ENCODE data around the gene ZNF697.
A peak's percentile ranks its signal among the peaks of the same experiment; 100 is the strongest.
"Not testable (repeated sequence)": the region's sequence is repeated elsewhere in the genome, so short reads cannot be mapped to it uniquely, and the experiment has no call there.

Gene ZNF697

DNA sequence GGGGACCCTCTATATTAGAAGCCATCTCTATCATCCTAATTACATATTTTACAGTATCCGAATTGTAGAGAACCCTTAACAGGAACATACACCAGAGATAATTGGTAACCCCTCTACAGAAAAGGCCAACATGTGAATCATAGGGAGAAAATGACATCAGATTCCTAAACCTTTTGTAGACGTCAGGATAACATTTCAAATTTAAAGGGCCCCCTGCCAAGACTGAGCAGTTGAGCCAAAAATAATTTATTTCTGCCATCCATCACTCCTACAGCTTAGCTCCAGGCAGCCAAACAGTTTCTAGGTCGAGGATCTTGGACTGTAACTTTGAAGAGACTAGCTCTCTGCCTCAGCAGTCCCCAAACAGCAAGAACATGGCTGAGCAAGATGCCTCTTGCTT, 21.2 kb downstream of the ZNF697 start:
- DNase-seq, result no peak

DNA sequence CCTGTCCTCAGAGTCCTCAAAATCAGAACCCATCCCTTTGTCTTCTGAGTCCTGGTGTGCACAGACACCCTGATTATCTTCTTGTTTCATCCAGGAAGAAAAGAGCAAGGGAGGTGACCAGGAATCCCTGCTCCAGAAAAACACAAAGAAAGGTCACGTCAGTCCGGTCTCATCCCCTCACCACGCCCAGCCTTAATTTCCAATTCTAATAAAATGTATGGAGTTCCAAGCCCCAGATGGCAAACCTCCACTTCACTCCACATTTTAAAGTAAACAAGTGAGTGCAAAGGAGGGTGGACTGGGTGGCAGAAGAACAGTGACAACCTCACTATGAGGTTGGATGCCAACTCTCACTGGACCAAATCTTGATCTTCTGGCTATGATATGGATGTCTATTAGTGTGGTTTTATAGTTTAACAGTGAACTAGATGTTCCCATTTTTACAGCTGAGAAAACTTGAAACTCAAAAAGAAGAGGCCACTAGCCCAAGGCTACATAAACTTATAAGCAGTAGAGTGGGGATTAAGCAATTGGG, 22.0 kb downstream of the ZNF697 start:
- no peak for DNase-seq

DNA sequence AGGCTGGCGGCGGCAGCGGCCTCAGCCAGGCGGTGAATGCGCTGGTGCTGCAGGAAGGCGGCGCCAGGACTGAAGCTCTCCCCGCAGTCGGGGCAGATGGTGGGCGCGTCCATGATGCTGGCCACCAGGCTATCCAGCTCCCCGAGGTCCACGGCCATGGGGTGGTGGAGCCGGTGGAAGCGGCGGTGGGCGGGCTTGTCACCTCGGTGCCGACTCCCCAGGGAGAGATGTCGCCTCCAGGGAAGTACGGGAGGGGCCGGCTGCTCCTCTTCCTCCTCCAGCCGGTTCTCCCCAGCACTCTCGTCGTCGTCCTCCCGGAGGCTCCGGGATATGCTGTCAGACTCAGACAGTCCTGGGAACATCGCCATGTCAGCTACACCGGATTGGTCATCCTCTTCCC, 24.4 kb downstream of the ZNF697 start:
- DNase-seq, result no peak

DNA sequence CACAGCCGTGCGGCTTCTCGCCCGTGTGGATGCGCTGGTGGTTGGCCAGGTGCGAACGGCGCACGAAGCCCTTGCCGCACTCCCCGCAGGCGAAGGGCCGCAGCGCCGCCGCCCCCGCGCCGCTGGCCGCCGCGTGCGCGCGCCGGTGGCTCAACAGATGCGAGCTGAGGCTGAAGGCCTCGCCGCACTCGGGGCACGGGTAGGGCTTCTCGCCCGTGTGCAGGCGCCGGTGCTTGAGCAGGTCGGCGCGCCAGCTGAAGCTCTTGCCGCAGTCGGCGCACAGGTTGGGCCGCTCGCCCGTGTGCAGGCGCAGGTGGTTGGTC, 24.9 kb downstream of the ZNF697 start:
- no peak for DNase-seq

DNA sequence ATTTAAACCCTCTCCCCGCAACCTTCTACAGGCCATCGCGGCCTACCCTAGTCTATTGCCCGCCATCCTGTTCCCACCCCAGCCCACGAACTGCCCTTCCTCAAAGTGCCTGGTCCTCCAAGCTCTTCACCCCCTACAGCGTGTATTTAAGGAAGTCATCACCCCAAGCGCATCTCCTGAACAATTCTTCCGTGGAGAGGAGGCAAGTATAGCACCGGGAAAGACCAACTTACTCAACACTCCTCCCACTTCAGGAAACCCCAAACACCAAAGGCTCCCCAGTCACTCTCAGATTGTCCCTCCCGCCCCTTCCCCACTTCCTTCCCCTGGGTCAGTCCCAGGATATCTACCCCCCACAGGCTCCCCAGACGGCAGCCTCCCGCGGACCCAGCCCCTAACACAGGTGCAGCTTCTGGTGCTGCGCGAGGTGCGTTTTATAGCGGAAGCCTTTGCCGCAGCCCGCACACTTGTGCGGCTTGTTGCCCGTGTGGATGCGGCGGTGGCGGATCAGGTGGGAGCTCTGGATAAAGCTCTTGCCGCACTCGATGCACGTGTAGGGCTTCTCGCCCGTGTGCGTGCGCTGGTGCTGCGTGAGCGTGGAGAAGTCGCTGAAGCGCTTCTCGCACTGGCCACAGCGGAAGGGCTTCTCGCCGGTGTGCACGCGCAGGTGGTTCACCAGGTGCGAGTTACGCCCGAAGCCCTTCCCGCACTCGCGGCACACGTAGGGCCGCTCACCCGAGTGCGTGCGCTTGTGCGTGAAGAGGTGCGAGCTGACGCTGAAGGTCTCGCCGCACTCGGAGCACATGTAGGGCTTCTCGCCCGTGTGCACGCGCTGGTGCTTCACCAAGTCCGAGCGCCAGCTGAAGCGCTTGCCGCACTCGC, 25.5 kb downstream of the ZNF697 start:
- no peak for DNase-seq

DNA sequence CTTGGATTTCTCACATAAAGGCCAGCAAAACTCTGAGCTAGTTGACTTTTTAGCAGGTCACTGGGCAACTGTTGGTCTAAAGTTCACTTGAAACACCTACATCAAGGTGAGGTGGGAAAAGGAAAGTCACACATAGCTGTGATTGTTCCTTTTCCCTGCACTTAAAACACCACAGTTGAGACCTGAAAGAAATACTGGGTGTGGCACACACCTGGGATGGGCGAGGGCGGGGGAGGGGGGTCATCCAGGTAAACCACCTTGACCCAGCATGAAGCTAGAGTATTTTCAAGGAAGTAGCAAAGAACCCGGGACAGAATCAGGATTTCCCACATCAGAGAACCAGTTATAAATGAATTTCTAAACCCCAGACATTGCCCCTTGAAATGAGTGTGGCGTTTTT, 26.4 kb downstream of the ZNF697 start:
- DNase-seq, result no peak

DNA sequence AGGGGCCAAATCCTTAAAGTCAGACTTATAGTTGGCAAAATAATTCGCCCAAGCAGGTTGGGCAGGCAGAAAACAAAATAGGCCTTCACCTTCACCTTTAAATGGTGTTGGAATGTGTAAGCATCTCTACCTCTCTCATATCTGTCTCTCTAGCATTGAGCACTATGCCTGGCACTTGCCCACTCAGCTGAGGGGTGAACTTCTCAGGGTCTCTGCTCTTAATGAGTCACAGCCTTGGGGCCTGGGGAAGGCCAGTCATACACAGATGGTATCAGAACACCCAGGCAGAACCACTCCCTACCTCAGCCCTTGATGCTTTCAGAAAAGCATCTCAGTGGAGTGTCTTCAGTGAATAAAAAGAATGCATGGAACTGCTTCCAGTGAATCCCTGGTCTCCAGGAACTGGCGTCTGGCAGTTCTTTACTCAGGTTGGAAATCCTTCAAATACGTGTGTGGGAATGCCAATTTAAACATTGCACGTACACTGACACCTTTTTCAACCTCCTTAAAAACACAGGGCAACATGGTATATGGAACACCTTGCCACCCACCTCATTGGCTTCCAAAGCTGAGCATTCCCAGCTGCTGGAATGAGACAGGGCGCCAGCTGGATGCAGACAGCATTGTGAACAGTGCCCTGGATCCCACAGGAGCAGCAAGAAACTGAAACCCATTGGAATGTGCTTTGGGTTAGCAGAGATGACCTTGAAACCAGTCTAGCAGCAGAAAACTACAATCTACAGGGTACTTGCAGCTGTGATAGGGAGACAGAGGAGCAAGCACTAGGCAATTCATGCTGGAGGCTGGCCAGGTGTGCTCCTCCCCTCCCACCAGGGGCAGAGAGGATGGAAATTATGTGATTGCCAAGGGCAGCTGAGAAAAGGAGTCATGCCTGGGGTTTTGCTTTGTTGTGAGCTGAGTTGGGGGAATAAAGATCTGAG, 30.0 kb downstream of the ZNF697 start:
- no peak for DNase-seq

DNA sequence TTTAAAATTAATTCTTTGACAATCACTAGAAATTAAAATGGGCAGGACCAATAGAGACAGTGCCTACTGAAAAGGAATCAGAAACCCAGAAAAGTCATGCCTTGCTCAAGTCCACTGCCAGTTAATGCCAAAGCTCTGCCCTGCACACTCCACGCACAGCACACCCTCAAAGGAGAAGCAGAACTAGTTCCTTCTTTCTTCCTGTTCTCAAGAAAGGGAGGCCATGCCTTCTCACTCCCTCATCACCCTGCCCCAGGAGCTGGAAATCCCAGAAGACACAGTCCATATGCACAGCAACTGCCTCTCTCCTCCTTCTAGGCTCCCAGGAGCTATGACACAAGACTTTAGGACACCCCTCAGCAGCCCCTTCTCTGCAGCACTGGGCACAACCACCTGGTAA, 31.3 kb downstream of the ZNF697 start:
- not testable (repeated sequence) for DNase-seq

DNA sequence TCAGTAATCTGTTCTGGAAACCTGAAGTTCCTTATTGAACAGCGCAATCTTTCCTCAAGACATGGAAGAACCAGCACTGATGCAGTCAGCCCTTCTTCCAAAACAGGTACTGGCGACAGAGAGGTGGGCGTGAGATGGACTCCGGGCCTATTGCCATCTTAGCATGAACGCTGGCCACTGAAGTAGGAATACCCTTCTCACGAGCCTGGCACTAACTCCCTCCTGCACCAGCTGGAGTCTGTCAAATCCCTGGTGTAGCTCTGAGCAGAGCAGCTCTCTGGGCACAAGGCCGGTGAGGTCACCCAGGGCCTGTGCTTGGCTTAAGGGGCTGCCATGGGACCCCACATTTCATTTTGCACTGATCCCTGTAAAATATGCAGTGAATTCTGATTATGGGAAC, 33.0 kb downstream of the ZNF697 start:
- not testable (repeated sequence) for DNase-seq

DNA sequence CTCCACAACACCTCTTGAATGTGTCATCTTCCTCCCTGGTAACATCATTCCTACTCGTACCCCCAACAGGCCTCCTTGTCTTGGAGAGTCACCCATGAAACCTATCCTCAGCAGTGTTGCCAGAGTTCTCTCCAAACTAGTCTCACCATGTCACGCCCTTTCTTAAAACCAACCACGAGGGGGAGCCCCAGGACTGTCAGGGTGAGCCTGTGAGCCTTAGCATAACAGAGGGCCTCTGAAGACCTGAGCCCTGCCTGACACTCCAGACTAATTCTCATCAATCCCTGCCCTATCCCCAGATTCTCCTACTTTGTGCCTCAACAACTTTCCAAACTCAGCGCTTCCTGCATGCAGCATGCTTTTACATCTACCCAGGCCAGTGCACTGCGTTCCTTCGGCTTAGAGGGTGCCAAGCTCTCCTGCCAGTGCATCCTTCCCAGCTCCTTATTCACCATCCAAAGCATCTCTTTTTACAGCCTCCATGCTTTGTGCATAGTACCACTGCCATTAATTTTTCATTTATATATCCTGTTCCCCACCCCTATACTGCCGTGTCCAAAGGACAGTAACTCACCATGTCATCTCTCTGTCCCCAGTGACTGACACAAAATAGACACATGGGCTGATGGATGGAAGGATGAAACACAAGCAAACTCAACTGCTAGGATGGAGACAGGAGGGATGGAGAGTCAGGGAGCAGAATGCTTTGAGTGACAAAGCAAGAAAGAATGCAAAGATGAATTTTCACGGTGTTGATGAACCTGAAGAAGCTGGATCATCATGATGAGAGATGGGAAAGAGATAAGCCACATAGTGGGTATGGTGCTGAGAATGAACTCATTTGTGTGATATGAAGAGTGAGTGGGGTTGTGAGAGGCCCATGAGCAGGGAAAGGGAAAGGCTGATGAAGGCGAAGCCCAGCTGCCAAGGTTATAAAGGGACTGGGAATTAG, 34.0 kb downstream of the ZNF697 start:
- DNase-seq, result peak; percentile 78 to 81

DNA sequence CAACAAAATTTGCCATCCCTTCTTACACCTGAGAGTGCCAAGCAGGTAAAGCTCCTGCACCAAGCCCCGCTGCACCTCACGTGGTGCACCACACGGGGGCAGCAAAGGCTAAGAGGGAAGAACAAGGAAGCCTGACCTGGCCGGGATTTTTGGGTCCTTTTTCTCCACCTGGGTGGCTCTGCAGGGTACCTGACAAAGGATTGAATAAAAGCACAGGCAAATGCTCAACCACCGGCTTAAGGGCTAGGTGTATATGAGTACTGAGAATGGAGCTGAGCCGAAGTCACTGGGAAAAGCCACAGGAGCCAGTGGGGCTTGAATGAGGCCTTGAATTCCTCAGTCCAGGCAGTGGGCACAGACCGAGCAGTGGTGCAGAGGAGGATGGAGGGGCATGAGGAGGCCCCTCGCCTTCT, 36.4 kb downstream of the ZNF697 start:
- DNase-seq, result peak; percentile 85 to 87

DNA sequence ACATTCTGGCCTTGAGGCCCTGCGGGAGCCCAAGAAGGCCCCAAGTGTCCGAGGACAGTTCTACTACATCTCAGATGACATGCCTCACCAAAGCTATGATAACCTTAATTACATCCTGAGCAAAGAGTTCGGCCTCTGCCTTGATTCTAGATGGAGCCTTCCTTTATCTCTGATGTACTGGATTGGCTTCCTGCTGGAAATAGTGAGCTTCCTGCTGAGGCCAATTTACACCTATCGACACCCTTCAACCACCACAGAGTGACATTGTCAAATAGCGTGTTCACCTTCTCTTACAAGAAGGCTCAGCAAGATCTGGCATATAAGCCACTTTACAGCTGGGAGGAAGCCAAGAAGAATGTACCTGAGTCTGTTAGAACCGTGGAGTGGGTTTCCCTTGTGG, 39.2 kb downstream of the ZNF697 start:
- not testable (repeated sequence) for DNase-seq

DNA sequence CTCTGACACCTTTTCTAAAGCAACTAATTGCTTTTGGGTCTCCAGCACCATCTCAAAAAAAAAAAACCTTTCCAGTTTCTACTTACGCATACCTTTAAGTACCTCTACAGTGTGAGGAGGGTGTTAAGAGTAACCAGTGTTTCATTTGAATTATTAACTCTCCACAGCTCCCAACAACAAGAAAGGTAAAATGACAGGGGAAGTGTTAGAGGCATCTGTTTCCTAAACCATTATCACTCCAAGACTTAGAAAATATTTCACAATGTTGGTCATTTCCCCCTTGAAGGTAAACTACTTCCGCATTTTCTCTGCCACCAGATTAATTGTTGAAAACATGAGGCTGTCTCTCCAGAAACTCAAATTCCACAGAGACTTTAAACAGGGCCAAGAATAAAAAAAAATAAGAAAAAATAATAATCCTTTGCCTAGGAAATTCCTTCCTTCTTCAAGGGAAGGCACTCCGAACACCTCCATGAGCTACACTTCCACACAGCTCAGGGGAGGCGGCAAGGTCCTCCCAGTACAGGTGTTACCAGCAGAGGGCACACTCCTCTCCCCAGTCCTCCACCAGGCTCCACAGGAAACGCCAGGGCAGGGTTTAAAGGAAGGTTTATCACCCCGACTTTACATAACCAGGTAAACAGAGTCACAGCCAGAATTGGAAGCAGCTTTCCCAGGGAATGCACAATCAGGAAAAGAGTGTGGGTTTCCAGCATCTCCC, 40.8 kb downstream of the ZNF697 start:
- DNase-seq, result not testable (repeated sequence)

DNA sequence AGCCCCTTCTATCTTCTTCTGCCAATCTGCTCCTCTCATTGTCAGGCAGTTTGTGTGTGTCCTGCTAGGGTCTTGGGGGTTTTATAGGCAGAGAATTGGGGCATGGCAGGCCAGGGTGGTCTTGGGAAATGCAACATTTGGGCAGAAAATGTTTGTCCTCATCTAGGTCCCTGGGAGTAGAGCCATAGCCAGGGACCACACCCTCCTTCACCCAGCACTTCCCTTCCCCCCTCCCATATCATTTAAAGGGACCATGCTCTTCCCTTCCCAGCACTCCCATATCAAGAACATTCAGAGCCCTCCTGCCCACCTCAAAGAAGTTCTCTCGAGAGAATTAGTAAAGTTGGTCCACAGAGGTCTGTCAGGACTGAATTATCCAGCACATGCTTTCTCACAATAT, 41.7 kb downstream of the ZNF697 start:
- no peak for DNase-seq

DNA sequence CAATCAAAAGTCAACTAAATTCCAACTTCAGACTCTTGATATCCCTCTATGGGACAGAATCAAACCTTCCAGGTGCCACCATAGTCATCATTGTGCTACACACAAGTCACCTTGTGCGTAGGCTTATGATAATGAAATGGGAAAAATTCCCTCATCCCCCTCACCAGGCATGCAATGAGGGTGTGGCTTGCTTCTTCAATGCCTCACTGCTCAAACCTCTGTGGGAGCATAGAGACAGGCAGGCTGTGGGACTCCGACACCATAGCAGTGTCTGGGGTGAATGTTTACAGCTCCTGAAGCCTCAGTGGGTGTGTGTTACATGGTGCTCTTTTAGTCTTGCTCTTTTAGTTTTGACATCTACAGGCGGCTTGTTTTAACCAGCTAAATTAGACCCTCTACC, 42.4 kb downstream of the ZNF697 start:
- no peak for DNase-seq

DNA sequence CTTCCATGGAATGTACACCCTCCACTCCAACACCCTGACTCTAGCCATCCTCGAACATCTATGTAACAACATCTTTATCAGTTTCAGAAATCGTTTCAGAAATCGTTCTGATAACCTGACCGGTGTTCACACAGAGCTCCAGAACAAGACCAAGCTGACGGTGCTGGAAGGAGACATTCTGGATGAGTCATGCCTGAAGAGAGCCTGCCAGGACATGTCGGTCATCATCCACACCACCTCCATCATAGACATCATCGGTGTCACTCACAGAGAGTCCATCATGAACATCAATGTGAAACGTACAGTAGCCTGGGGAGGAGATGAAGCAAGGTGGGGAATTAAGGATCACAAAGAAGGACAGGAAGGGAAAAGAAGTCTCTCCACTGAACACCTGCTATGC, 43.0 kb downstream of the ZNF697 start:
- DNase-seq, result not testable (repeated sequence)

DNA sequence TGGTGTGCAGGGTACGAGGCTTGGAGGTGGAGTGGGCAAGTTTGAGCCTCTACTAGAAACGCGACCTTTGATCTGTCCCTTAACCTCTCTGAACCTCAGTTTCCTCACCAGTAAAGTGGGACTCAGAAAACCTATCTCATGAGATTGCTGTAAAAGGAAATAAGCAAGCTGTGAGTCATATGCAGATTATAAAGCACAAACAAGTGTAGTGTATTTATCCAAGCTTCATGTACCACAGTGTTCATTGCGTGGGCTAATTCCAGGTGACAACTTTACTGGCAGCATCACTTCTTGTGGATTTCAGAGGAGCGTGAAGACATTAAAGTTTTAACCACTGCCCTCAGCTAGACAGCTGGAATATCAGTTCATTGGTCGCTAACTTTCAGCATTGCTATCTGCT, 44.4 kb downstream of the ZNF697 start:
- no peak for DNase-seq

DNA sequence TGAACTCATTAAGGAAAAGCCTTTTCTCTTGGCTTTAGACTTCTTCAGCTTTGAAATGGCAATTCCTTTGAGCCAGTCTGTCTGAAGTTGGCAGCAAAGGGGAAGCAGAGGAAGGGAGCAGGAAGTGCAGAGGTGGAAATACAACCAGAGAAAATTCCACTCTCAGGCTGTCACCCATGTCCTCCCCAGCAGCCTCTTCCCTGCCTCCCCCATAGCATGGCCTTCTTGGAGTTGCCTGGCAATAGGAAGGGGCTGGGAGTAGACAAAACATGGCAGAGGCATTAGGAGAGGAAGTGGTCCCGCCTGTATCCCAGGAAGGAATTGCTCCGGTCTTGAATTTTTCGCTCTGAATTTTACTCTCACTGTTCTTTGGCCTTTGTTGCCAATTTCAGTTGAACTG, 44.8 kb downstream of the ZNF697 start:
- not testable (repeated sequence) for DNase-seq

DNA sequence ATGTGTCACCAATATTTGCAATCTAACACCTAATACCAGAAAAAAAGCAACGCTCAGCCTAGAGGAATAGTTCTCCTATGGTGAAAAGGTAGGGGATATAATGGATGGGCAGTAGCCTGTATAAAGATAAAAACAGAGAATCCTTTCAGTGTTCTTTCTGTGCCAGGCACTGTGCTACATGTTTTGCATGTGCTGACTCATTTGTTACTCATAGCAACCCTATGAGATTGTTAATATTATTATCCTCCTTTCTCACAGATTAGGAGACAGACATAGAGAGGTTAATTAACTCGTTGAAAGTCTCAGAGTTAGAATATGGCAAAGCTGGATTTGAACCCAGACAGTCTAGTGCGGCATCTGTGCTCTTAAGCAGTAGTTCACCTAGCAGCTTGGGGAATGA, 45.3 kb downstream of the ZNF697 start:
- not testable (repeated sequence) for DNase-seq

DNA sequence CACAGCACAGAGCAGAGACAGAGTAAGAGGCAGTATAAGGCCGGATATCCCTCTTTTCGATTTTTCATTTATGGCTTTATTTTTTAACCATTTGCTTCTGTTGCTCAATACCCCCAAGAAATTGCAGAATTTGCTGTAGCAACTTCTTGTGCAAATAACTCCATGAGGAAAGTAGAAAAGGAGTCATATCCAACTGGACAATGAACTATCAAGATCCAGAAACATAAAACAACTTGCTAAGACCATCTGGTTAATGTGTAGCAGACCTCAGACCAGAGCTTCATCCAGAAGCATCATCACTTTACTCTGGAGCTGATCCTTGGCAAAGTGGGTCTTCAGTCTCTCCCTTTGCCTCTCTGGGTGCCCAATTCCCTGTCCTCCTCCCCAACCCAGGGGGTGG, 45.9 kb downstream of the ZNF697 start:
- DNase-seq, result no peak

DNA sequence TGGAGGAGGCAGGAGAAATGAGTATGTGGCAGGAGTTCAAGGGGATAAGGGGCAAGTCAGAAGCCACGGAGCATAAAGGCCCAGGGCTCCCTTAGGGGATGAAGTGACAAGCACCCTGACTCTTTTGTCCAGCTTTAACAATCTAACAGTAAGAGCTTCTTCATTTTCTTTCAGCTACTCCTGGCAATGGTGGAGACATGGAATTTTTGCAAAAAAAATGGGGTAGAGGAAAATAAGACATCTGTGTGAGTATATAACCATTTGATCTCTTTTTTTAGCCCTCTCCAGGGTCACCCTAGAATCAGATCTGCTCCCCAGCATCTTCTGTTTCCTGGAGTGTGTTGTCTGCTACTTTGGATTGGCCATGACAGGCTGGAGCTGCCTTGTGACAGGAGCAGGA, 47.1 kb downstream of the ZNF697 start:
- no peak for DNase-seq

DNA sequence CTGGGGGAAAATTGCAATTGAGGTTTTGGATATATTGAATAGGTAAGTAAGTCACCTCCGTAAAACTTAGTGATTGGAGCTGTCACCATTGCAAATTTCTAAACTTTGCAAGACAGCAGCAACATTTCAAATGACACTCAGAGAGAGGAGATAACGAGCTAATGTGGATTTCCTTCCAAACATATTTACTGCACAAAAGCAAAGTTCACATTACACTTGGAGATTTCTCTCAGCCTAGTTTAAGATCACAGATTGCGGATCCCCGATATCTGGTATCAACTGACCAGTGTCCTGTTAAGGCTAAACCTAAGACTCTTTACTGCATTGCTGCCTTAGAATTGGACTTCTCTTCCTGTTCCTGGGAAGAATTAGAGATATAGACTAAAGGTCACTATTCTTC, 47.5 kb downstream of the ZNF697 start:
- no peak for DNase-seq

All from activated T-cell treated with anti-CD3 and anti-CD28 coated beads, Interleukin-2, amount 50 U/mL, for 48 hours (primary cell).